Measurements from ENCODE around the gene NACC2. TPM values are rescaled to one million over a fixed set of nuclear protein-coding genes. Genes with fewer than 3 reads are reported as not detected.

NACC2 gene
- total and polyA plus RNA-seq, 2 donors (not counting 3 experiments of a cell fraction or from before 2014, with no cell fraction given) = 15.8 to 27.1 TPM

GRCh38 chr9:136110082-136111061, 15.3 kb upstream of the NACC2 start:
- no peaks in the 10 kb centered on the region for H3K9me3 ChIP-seq (replicated peaks; ENCODE audit: control insufficient read depth, insufficient read depth, low read length)
- H3K4me1 ChIP-seq (ENCODE audit: control insufficient read depth, extremely low read depth, insufficient read depth, low read length) = peaks cover 13% of the 10 kb centered on the region
- FAIRE-seq (peak; percentile 8), DNase-seq (ENCODE audit: low read depth, low spot score) (no peak)
- H3K27me3 ChIP-seq (ENCODE audit: control insufficient read depth in 2 of 2, insufficient read depth in 2 of 2, low read length in 2 of 2) = no peaks in the 10 kb centered on the region
- H3K4me2 ChIP-seq (ENCODE audit: insufficient read depth, low read length) = peak overlapping the region; percentile 54
- intact Hi-C loops (cut with micrococcal nuclease) = no loop called here
- no peak overlapping the region for H3K9ac ChIP-seq (replicated peaks; ENCODE audit: extremely low read depth, insufficient read depth, low read length)
- no peak overlapping the region for H3K4me3 ChIP-seq (replicated peaks in 1 of 3; ENCODE audit: insufficient read depth in 1 of 3, low read depth in 1 of 3, low read length in 3 of 3)
- H3K79me2 ChIP-seq (ENCODE audit: control insufficient read depth, insufficient read depth, low read length) = no peaks in the 10 kb centered on the region
- BruUV-seq (replicated peaks) = no TSS peak
- peak overlapping the region; percentile 37 for H2AFZ ChIP-seq (ENCODE audit: low read depth, low read length)
- H3K36me3 ChIP-seq (ENCODE audit: control insufficient read depth in 2 of 2, extremely low read depth in 1 of 2, insufficient read depth in 2 of 2, low read length in 2 of 2) = peaks cover 0 to 4% of the 10 kb centered on the region in 2 experiments
- dilution Hi-C loops (cut with MboI; ENCODE audit: extremely low pct_ligation_motif_present, low sequenced_read_pairs) = no loop called here
- ChIA-PET CTCF (interaction anchor here (0.9 to 4.1 kb wide), 6 partner anchors 9 to 142 kb away, joined by 3 to 29 read pairs (median 6); no protein-coding TSS in a partner anchor), POLR2A (interaction anchor here (0.7 to 1.2 kb wide), 2 partner anchors 13 to 21 kb away, joined by 4 to 6 read pairs; no protein-coding TSS in a partner anchor)
- H4K20me1 ChIP-seq (replicated peaks; ENCODE audit: control insufficient read depth, extremely low read depth, insufficient read depth, low read length) = no peaks in the 10 kb centered on the region
- TF ChIP-seq EZH2 (IDR thresholded peaks at IDR 0.05; ENCODE audit: borderline replicate concordance, low read depth, low read length, severe bottlenecking) (no peak), CTCF (IDR thresholded peaks at IDR 0.05; ENCODE audit: extremely low read depth in 1 of 2, insufficient read depth in 1 of 2, low read depth in 1 of 2, low read length in 2 of 2) (peak in 1 of 2 donors; percentile 8)
- no peaks in the 10 kb centered on the region for H3K9me1 ChIP-seq (replicated peaks; ENCODE audit: control insufficient read depth, extremely low read depth, insufficient read depth, low read length)
- no peak overlapping the region for H3K27ac ChIP-seq (ENCODE audit: insufficient read depth, low read depth, low read length)
